CD14-positive monocyte (primary cell): ENCODE results near the gene USP20. TPM values are rescaled to one million over a fixed set of nuclear protein-coding genes. Genes with fewer than 3 reads are reported as not detected.
A peak's percentile ranks its signal among the peaks of the same experiment; 100 is the strongest.

Experiments
- DNase-seq, 3 donors: peaks; one replicate each; pipeline ENCODE4 v3.0.0-alpha.2; 2011 to 2022
- H2AFZ ChIP-seq: 2 replicates; pipeline ENCODE4 v1.6.0; 2012; ENCODE audit warnings: mild to moderate bottlenecking, low read depth, low read length, inconsistent platforms; ENCODE audit not compliant: insufficient read depth, poor library complexity, severe bottlenecking
- H3K27ac ChIP-seq, 2 donors: 1 replicate in 1 of 2; 2 replicates in 1 of 2; pipeline ENCODE4 v1.5.1; 2012 to 2013; ENCODE audit warnings: low read length in 2 of 2, control low read depth in 1 of 2, inconsistent platforms in 1 of 2, low read depth in 1 of 2, mild to moderate bottlenecking in 1 of 2
- H3K27me3 ChIP-seq, 2 donors: one replicate each; pipeline versions ENCODE4 v1.6.0 to v1.6.1; 2011 to 2013; ENCODE audit warnings: low read length in 2 of 2; ENCODE audit not compliant: control insufficient read depth in 2 of 2, insufficient read depth in 2 of 2
- H3K36me3 ChIP-seq, 2 donors: replicated peaks in 1 of 2; 1 replicate in 1 of 2; 2 replicates in 1 of 2; pipeline versions ENCODE4 v1.5.1 to v1.6.1; 2012 to 2013; ENCODE audit warnings: low read length in 2 of 2, control low read depth in 1 of 2, inconsistent platforms in 1 of 2, mild to moderate bottlenecking in 1 of 2; ENCODE audit not compliant: insufficient read depth in 2 of 2, control insufficient read depth in 1 of 2
- H3K4me1 ChIP-seq, 2 donors: 1 replicate in 1 of 2; 2 replicates in 1 of 2; pipeline versions ENCODE4 v1.5.1 to v1.6.1; 2012 to 2013; ENCODE audit warnings: low read length in 2 of 2, control low read depth in 1 of 2, inconsistent platforms in 1 of 2, mild to moderate bottlenecking in 1 of 2, moderate library complexity in 1 of 2; ENCODE audit not compliant: insufficient read depth in 2 of 2, control insufficient read depth in 1 of 2
- H3K4me2 ChIP-seq: replicated peaks from 2 replicates; pipeline ENCODE3; 2012; ENCODE audit warnings: low read length, moderate library complexity, mild to moderate bottlenecking; ENCODE audit not compliant: poor library complexity, severe bottlenecking; ENCODE audit errors: extremely low read depth
- H3K4me3 ChIP-seq, 3 experiments: fragments of 200-600 bp in 1 of 3; sonication (generic) in 1 of 3; replicated peaks in 1 of 3; 1 replicate in 2 of 3; 2 replicates in 1 of 3; pipeline ENCODE4 v1.5.1; 2011 to 2013; ENCODE audit warnings: low read length in 3 of 3, mild to moderate bottlenecking in 3 of 3, control low read depth in 2 of 3, low read depth in 2 of 3, inconsistent platforms in 1 of 3, moderate library complexity in 1 of 3
- H3K79me2 ChIP-seq: 2 replicates; pipeline ENCODE4 v1.6.0; 2012; ENCODE audit warnings: mild to moderate bottlenecking, control low read depth, inconsistent platforms, low read length, moderate library complexity; ENCODE audit not compliant: insufficient read depth
- H3K9ac ChIP-seq: 2 replicates; pipeline ENCODE4 v1.6.0; 2017; ENCODE audit warnings: low read length, mild to moderate bottlenecking; ENCODE audit not compliant: insufficient read depth, poor library complexity, severe bottlenecking
- H3K9me3 ChIP-seq, 2 donors: replicated peaks in 1 of 2; 1 replicate in 1 of 2; 2 replicates in 1 of 2; pipeline versions ENCODE4 v1.5.1 to v1.6.1; 2012 to 2013; ENCODE audit warnings: low read length in 2 of 2, control low read depth in 1 of 2; ENCODE audit not compliant: control insufficient read depth in 1 of 2, insufficient read depth in 1 of 2
- H4K20me1 ChIP-seq: 2 replicates; pipeline ENCODE4 v1.6.0; 2012; ENCODE audit warnings: mild to moderate bottlenecking, low read length, control low read depth, moderate library complexity; ENCODE audit not compliant: insufficient read depth
- H3K27ac Mint-ChIP-seq, 7 donors: one replicate each; pipeline ENCODE4 v1.8.0; 2020; ENCODE audit warnings: mild to moderate bottlenecking in 7 of 7, mixed read lengths in 7 of 7, moderate library complexity in 6 of 7, inconsistent platforms in 2 of 7
- H3K27me3 Mint-ChIP-seq, 3 donors: one replicate each; pipeline ENCODE4 v1.8.0; 2021 to 2022; ENCODE audit warnings: low read depth in 3 of 3, mild to moderate bottlenecking in 3 of 3, mixed read lengths in 3 of 3, moderate library complexity in 3 of 3, inconsistent platforms in 1 of 3
- H3K36me3 Mint-ChIP-seq, 2 donors: one replicate each; pipeline ENCODE4 v1.8.0; 2020; ENCODE audit warnings: mixed read lengths in 2 of 2, inconsistent platforms in 1 of 2, mild to moderate bottlenecking in 1 of 2
- H3K4me1 Mint-ChIP-seq: one replicate; pipeline ENCODE4 v1.8.0; 2020; ENCODE audit warnings: mild to moderate bottlenecking, mixed read lengths
- H3K4me3 Mint-ChIP-seq, 2 donors: one replicate each; pipeline ENCODE4 v1.8.0; 2020; ENCODE audit warnings: mild to moderate bottlenecking in 2 of 2, mixed read lengths in 2 of 2, moderate library complexity in 1 of 2
- H3K9me3 Mint-ChIP-seq, 7 donors: one replicate each; pipeline ENCODE4 v1.8.0; 2020 to 2022; ENCODE audit warnings: mixed read lengths in 7 of 7, mild to moderate bottlenecking in 6 of 7, moderate library complexity in 6 of 7, inconsistent platforms in 2 of 7
- WGBS: methylation state at CpG from one replicate; pipeline ENCODE4 v1.1.5; 2013; ENCODE audit warnings: missing lambda C conversion rate; ENCODE audit not compliant: insufficient coverage; 5-methylcytosine and 5-hydroxymethylcytosine counted together
- intact Hi-C, 2 donors: fragments of 100-400 bp; cut with micrococcal nuclease; formaldehyde crosslinking; loops; one replicate each; pipeline versions ENCODE4 v1.15.0 to v1.15.1; 2023
- polyA plus RNA-seq, 3 donors: library from polyadenylated mRNA; depleted of rRNA in 1 of 3; unstranded in 2 of 3; stranded (reverse) in 1 of 3; fragments of 300-500 nt in 2 of 3; fragments of >200 nt in 1 of 3; fragmentation: Illumina TruSeq in 2 of 3; gene quantifications; 1 replicate in 2 of 3; 2 replicates in 1 of 3; pipeline ENCODE4 v1.2.3, GENCODE V29; 2012 to 2021
- TF ChIP-seq, protein P1 (sequence below): fragments of 200-600 bp; IDR thresholded peaks from one replicate; pipeline ENCODE4 v1.8.0; 2022; ENCODE audit warnings: antibody characterized with exemption, mild to moderate bottlenecking

Gene USP20
- polyA plus RNA-seq, 3 donors: 2.7 to 30.0 (median 5.2) TPM

DNA sequence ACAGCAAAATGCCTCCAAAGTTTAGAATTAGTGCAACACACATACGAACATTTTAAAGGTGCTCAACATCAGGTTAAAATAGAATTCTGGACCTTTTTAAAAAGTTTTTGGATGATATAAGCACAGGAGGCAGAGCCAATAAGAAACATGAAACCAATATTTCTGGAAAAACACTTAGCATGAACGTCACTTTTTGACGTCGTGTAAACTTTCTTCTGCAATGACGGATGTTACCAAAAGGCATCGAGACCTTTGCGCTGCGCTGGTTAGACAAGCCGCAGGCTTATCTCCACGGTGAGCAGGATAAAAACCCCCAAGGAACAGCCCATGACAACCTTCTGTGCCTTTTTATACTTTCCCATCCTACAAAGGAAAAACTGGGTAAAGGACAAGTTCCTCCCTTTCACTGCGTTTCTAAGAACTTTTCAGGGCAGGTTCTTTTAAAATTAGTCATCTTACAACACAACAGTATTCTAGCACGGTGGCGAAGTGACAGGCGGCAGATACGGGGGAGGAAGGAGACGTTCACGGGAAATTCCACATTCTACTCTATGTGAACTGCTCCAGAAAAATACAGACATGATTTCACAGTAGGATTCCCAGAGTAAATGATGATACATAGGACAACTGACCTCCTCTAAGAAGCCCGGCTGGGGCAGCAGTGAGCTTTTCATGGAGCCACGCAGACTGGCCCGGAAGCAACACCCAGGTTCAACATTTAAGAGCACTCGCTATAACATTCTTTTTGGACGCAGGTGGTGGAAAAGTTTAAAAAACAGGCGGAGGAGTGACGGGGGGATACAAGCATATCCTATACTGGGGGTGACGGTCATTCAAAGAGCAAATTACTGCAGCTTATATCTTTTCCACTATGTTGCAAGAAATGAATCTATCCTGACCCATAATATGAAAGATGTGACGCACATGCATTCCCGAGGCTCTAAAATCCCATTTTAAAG lies 52.4 kb downstream of the USP20 start:
- WGBS: 61% methylated on average over 8 of the region's 27 CpGs
- intact Hi-C loops: loop anchor here (5.0 to 10.0 kb wide), 5 partner anchors 55 to 347 kb away; partner anchors contain the start of gene FNBP1 (in 2 of the 2)
- Mint-ChIP-seq H3K9me3 (no peaks in the 10 kb centered on the region), H3K4me3 (peak overlapping the region; percentile 85 to 97), H3K36me3 (peaks cover 15 to 19% of the 10 kb centered on the region in 2 donors), H3K27ac (peak overlapping the region; percentile 94 to 99 (median 98)), H3K4me1 (peaks cover 74% of the 10 kb centered on the region), H3K27me3 (peaks cover 0 to 3% (median 0%) of the 10 kb centered on the region in 3 donors)
- peak overlapping the region; percentile 84 to 92 for H3K27ac ChIP-seq
- peak; percentile 76 to 95 (median 81) for DNase-seq
- peaks cover 25% of the 10 kb centered on the region for H3K79me2 ChIP-seq
- H3K9ac ChIP-seq: peak overlapping the region; percentile 70
- H2AFZ ChIP-seq: peak overlapping the region; percentile 57
- no peaks in the 10 kb centered on the region for H3K9me3 ChIP-seq
- H3K4me1 ChIP-seq: peaks cover 71 to 76% of the 10 kb centered on the region in 2 donors
- no peaks in the 10 kb centered on the region for H3K27me3 ChIP-seq
- peaks cover 0 to 5% of the 10 kb centered on the region in 2 donors for H3K36me3 ChIP-seq
- H4K20me1 ChIP-seq: no peaks in the 10 kb centered on the region
- peak overlapping the region; percentile 97 for H3K4me2 ChIP-seq
- TF ChIP-seq, protein P1, sequence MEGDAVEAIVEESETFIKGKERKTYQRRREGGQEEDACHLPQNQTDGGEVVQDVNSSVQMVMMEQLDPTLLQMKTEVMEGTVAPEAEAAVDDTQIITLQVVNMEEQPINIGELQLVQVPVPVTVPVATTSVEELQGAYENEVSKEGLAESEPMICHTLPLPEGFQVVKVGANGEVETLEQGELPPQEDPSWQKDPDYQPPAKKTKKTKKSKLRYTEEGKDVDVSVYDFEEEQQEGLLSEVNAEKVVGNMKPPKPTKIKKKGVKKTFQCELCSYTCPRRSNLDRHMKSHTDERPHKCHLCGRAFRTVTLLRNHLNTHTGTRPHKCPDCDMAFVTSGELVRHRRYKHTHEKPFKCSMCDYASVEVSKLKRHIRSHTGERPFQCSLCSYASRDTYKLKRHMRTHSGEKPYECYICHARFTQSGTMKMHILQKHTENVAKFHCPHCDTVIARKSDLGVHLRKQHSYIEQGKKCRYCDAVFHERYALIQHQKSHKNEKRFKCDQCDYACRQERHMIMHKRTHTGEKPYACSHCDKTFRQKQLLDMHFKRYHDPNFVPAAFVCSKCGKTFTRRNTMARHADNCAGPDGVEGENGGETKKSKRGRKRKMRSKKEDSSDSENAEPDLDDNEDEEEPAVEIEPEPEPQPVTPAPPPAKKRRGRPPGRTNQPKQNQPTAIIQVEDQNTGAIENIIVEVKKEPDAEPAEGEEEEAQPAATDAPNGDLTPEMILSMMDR: peak; percentile 20
- peak overlapping the region; percentile 43 to 90 (median 44) for H3K4me3 ChIP-seq

DNA sequence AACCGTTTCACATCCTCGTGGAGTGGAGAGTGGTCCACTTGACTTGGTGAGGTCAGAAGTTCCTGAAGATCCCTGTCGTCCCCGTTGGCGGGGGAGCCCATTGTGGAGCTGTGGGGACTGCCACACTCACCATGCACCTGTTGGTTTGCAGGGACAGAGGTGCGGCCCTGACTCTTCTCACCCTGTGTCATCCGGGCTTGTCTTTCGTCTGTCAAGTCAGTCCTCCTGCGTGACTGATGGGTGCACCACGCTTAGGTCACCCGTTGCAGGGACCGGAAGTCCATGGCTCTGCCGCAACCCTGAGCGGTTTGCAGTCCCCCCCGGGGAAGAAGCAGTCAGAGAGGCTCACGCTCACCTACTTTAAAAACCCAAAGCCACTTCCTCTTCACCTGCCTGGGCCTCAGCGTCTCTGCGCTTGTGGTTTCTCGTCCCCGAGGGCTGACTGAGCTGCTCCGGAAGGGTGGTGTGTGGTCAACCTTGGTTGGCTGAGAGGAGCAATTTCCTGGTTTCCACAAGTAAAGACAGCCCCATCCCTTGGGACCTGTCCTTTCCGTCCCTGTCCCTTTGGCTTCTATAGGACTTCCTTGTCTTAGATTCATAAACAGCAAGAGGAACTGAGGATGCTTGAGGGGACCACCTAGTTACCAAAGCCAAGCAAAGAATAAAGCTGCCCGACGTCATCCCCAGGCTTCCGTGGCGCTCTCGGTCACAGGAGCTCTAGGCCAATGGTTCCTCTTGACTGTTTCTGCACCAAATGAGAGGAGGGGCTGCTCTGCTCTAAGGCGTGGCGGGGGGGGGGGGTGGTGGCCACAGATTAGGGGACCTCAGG lies 53.2 kb downstream of the USP20 start:
- H3K4me1 Mint-ChIP-seq: peaks cover 78% of the 10 kb centered on the region
- peaks cover 25% of the 10 kb centered on the region for H3K79me2 ChIP-seq
- TF ChIP-seq, protein P1: no peak
- H2AFZ ChIP-seq: peak overlapping the region; percentile 57
- H3K9me3 Mint-ChIP-seq: no peaks in the 10 kb centered on the region
- 2% methylated on average over 11 of the region's 29 CpGs for WGBS
- peak overlapping the region; percentile 85 to 97 for H3K4me3 Mint-ChIP-seq
- H3K9me3 ChIP-seq: no peaks in the 10 kb centered on the region
- peaks cover 0 to 4% of the 10 kb centered on the region in 2 donors for H3K36me3 ChIP-seq
- H3K4me3 ChIP-seq: peak overlapping the region; percentile 43 to 90 (median 44)
- intact Hi-C loops: loop anchor here (5.0 to 10.0 kb wide), 5 partner anchors 54 to 346 kb away; partner anchors contain the start of gene FNBP1 (in 2 of the 2)
- DNase-seq: peak; percentile 90 to 97 (median 96)
- H4K20me1 ChIP-seq: no peaks in the 10 kb centered on the region
- no peaks in the 10 kb centered on the region for H3K27me3 ChIP-seq
- peaks cover 0 to 3% (median 0%) of the 10 kb centered on the region in 3 donors for H3K27me3 Mint-ChIP-seq
- peak overlapping the region; percentile 94 to 99 (median 98) for H3K27ac Mint-ChIP-seq
- H3K4me2 ChIP-seq: peak overlapping the region; percentile 97
- H3K9ac ChIP-seq: peak overlapping the region; percentile 70
- peaks cover 71 to 76% of the 10 kb centered on the region in 2 donors for H3K4me1 ChIP-seq
- peaks cover 21 to 27% of the 10 kb centered on the region in 2 donors for H3K36me3 Mint-ChIP-seq
- peak overlapping the region; percentile 84 to 92 for H3K27ac ChIP-seq
